ENCODE data around the gene POGZ.
"Not testable (repeated sequence)": the region's sequence is repeated elsewhere in the genome, so short reads cannot be mapped to it uniquely, and the experiment has no call there.

POGZ gene

GRCh38 chr1:151399324-151400171 lies 59.7 kb downstream of the POGZ start, which contains the start of gene PSMB4:
TSS of gene PSMB4 (plus strand) at chr1:151399573. CDS start at chr1:151399588, 15 bp downstream.
- H4K8ac ChIP-seq (ENCODE audit: low read length), result peak within 1 kb of the TSS; percentile 81
- H2BK5ac ChIP-seq (ENCODE audit: low read depth, low read length, poor library complexity, severe bottlenecking), result peak within 1 kb of the TSS; percentile 54
- peak within 1 kb of the TSS; percentile 86 for H3K27ac ChIP-seq (ENCODE audit: low read length, poor library complexity, severe bottlenecking)
- peak within 1 kb of the TSS; percentile 78 for H4K91ac ChIP-seq (ENCODE audit: low read length)
- peak; percentile 96 for DNase-seq
- under 1% methylated on average over 61 of the region's 63 CpGs for WGBS
- no peak within 1 kb of the TSS for H3K14ac ChIP-seq (ENCODE audit: low read length in 2 of 2)
- H2BK12ac ChIP-seq (ENCODE audit: low read length in 2 of 2), result peak within 1 kb of the TSS; percentile 21 to 57
- H3K9me3 ChIP-seq (ENCODE audit: control insufficient read depth, low read length), result no peaks in the 10 kb centered on the region
- peak within 1 kb of the TSS; percentile 6 for H2BK120ac ChIP-seq (ENCODE audit: low read depth, low read length)
- peaks cover 4% of the 10 kb centered on the region for H3K4me1 ChIP-seq (ENCODE audit: control insufficient read depth, insufficient read depth, low read depth, low read length)
- peaks cover 7% of the 10 kb centered on the region for H3K79me1 ChIP-seq (replicated peaks; ENCODE audit: low read length, poor library complexity, severe bottlenecking)
- peak within 1 kb of the TSS; percentile 49 for H2AK5ac ChIP-seq (ENCODE audit: low read length, severe bottlenecking)
- peak within 1 kb of the TSS; percentile 88 for H2BK15ac ChIP-seq (ENCODE audit: low read depth, poor library complexity, severe bottlenecking)
- peak within 1 kb of the TSS in 1 of 2 experiments; percentile 83 for H3K23ac ChIP-seq (ENCODE audit: low read length in 2 of 2)
- H3K4me2 ChIP-seq (ENCODE audit: low read length, poor library complexity, severe bottlenecking), result peak within 1 kb of the TSS; percentile 92
- H3K27me3 ChIP-seq (ENCODE audit: control insufficient read depth in 1 of 2, insufficient read depth in 1 of 2, low read length in 2 of 2), result no peaks in the 10 kb centered on the region
- H3K9ac ChIP-seq (ENCODE audit: low read length), result peak within 1 kb of the TSS; percentile 96
- H3K4me3 ChIP-seq (ENCODE audit: insufficient read depth in 1 of 2, low read depth in 1 of 2, low read length in 2 of 2), result peak within 1 kb of the TSS; percentile 86 to 94
- peak within 1 kb of the TSS; percentile 37 to 87 for H3K4ac ChIP-seq (ENCODE audit: low read depth in 1 of 2, low read length in 2 of 2)
- H2AFZ ChIP-seq (ENCODE audit: low read depth, low read length), result no peak within 1 kb of the TSS
- H3K36me3 ChIP-seq (ENCODE audit: control insufficient read depth in 1 of 2, insufficient read depth in 2 of 2, low read depth in 1 of 2, low read length in 2 of 2), result peaks cover 8 to 36% of the 10 kb centered on the region in 2 experiments
- peak within 1 kb of the TSS; percentile 72 to 78 for H3K18ac ChIP-seq (ENCODE audit: low read depth in 1 of 2, low read length in 2 of 2)

DNA sequence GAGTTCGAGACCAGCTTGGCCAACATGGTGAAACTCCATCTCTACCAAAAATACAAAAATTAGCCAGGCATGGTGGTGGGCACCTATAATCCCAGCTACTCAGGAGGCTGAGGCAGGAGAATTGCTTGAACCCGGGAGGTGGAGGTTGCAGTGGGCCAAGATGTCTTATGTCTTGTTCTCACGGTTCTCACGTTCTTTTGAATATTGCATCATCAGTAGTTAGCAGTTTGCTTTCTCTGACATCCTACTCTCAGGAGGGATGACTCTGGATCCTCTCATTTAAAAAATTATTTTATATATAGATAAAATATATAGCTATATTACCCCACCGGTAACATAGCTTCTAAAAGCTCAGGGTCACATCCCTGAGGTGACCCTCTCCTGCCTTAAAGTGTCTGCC lies 63.0 kb downstream of the POGZ start:
- H3K18ac ChIP-seq (ENCODE audit: low read depth in 1 of 2, low read length in 2 of 2); H3K4me3 ChIP-seq (ENCODE audit: insufficient read depth in 1 of 2, low read depth in 1 of 2, low read length in 2 of 2); H2BK15ac ChIP-seq (ENCODE audit: low read depth, poor library complexity, severe bottlenecking); H3K14ac ChIP-seq (ENCODE audit: low read length in 2 of 2); H3K36me3 ChIP-seq (ENCODE audit: control insufficient read depth in 1 of 2, insufficient read depth in 2 of 2, low read depth in 1 of 2, low read length in 2 of 2); H2AK5ac ChIP-seq (ENCODE audit: low read length, severe bottlenecking); H3K9me3 ChIP-seq (ENCODE audit: control insufficient read depth, low read length); H2BK120ac ChIP-seq (ENCODE audit: low read depth, low read length); H3K27me3 ChIP-seq (ENCODE audit: control insufficient read depth in 1 of 2, insufficient read depth in 1 of 2, low read length in 2 of 2); H4K8ac ChIP-seq (ENCODE audit: low read length); H4K91ac ChIP-seq (ENCODE audit: low read length); H2BK5ac ChIP-seq (ENCODE audit: low read depth, low read length, poor library complexity, severe bottlenecking); DNase-seq; H3K4me1 ChIP-seq (ENCODE audit: control insufficient read depth, insufficient read depth, low read depth, low read length); H2AFZ ChIP-seq (ENCODE audit: low read depth, low read length); H3K79me1 ChIP-seq (replicated peaks; ENCODE audit: low read length, poor library complexity, severe bottlenecking); H2BK12ac ChIP-seq (ENCODE audit: low read length in 2 of 2); H3K4me2 ChIP-seq (ENCODE audit: low read length, poor library complexity, severe bottlenecking); H3K4ac ChIP-seq (ENCODE audit: low read depth in 1 of 2, low read length in 2 of 2); H3K9ac ChIP-seq (ENCODE audit: low read length); H3K23ac ChIP-seq (ENCODE audit: low read length in 2 of 2); H3K27ac ChIP-seq (ENCODE audit: low read length, poor library complexity, severe bottlenecking): not testable (repeated sequence)
- 93% methylated on average over 3 of the region's 5 CpGs for WGBS

GRCh38 chr1:151393583-151393982 lies 65.7 kb downstream of the POGZ start:
- Histone ChIP-seq H3K36me3 (ENCODE audit: control insufficient read depth in 1 of 2, insufficient read depth in 2 of 2, low read depth in 1 of 2, low read length in 2 of 2) (no peaks in the 10 kb centered on the region), H3K4me2 (ENCODE audit: low read length, poor library complexity, severe bottlenecking) (no peak overlapping the region), H4K91ac (ENCODE audit: low read length) (no peak overlapping the region), H4K8ac (ENCODE audit: low read length) (no peak overlapping the region), H3K4ac (ENCODE audit: low read depth in 1 of 2, low read length in 2 of 2) (no peak overlapping the region), H3K14ac (ENCODE audit: low read length in 2 of 2) (no peak overlapping the region), H3K9ac (ENCODE audit: low read length) (no peak overlapping the region), H3K9me3 (ENCODE audit: control insufficient read depth, low read length) (no peaks in the 10 kb centered on the region), H2BK15ac (ENCODE audit: low read depth, poor library complexity, severe bottlenecking) (no peak overlapping the region), H2BK120ac (ENCODE audit: low read depth, low read length) (no peak overlapping the region), H3K27ac (ENCODE audit: low read length, poor library complexity, severe bottlenecking) (no peak overlapping the region), H2BK5ac (ENCODE audit: low read depth, low read length, poor library complexity, severe bottlenecking) (no peak overlapping the region), H3K79me1 (replicated peaks; ENCODE audit: low read length, poor library complexity, severe bottlenecking) (no peaks in the 10 kb centered on the region), H2BK12ac (ENCODE audit: low read length in 2 of 2) (no peak overlapping the region), H3K27me3 (ENCODE audit: control insufficient read depth in 1 of 2, insufficient read depth in 1 of 2, low read length in 2 of 2) (no peaks in the 10 kb centered on the region), H3K4me3 (ENCODE audit: insufficient read depth in 1 of 2, low read depth in 1 of 2, low read length in 2 of 2) (no peak overlapping the region), H2AFZ (ENCODE audit: low read depth, low read length) (no peak overlapping the region), H3K23ac (ENCODE audit: low read length in 2 of 2) (no peak overlapping the region), H3K18ac (ENCODE audit: low read depth in 1 of 2, low read length in 2 of 2) (no peak overlapping the region), H2AK5ac (ENCODE audit: low read length, severe bottlenecking) (no peak overlapping the region), H3K4me1 (ENCODE audit: control insufficient read depth, insufficient read depth, low read depth, low read length) (no peaks in the 10 kb centered on the region)
- no peak for DNase-seq

- H2AK5ac ChIP-seq (ENCODE audit: low read length, severe bottlenecking), result no peak overlapping the region
- H3K27me3 ChIP-seq (ENCODE audit: control insufficient read depth in 1 of 2, insufficient read depth in 1 of 2, low read length in 2 of 2), result no peaks in the 10 kb centered on the region
- no peak overlapping the region for H3K18ac ChIP-seq (ENCODE audit: low read depth in 1 of 2, low read length in 2 of 2)
- no peak overlapping the region for H2BK15ac ChIP-seq (ENCODE audit: low read depth, poor library complexity, severe bottlenecking)
- H3K27ac ChIP-seq (ENCODE audit: low read length, poor library complexity, severe bottlenecking), result no peak overlapping the region
- 80% methylated on average over 1 of the region's 3 CpGs for WGBS
- no peak overlapping the region for H3K9ac ChIP-seq (ENCODE audit: low read length)
- H3K36me3 ChIP-seq (ENCODE audit: control insufficient read depth in 1 of 2, insufficient read depth in 2 of 2, low read depth in 1 of 2, low read length in 2 of 2), result no peaks in the 10 kb centered on the region
- no peak overlapping the region for H3K4me2 ChIP-seq (ENCODE audit: low read length, poor library complexity, severe bottlenecking)
- DNase-seq, result no peak
- H3K4ac ChIP-seq (ENCODE audit: low read depth in 1 of 2, low read length in 2 of 2), result no peak overlapping the region
- H3K4me1 ChIP-seq (ENCODE audit: control insufficient read depth, insufficient read depth, low read depth, low read length), result no peaks in the 10 kb centered on the region
- H2BK5ac ChIP-seq (ENCODE audit: low read depth, low read length, poor library complexity, severe bottlenecking), result no peak overlapping the region
- H2AFZ ChIP-seq (ENCODE audit: low read depth, low read length), result no peak overlapping the region
- no peak overlapping the region for H4K91ac ChIP-seq (ENCODE audit: low read length)
- no peaks in the 10 kb centered on the region for H3K9me3 ChIP-seq (ENCODE audit: control insufficient read depth, low read length)
- no peak overlapping the region for H4K8ac ChIP-seq (ENCODE audit: low read length)
- H2BK120ac ChIP-seq (ENCODE audit: low read depth, low read length), result no peak overlapping the region
- no peak overlapping the region for H2BK12ac ChIP-seq (ENCODE audit: low read length in 2 of 2)
- H3K14ac ChIP-seq (ENCODE audit: low read length in 2 of 2), result no peak overlapping the region
- no peak overlapping the region for H3K23ac ChIP-seq (ENCODE audit: low read length in 2 of 2)
- H3K79me1 ChIP-seq (replicated peaks; ENCODE audit: low read length, poor library complexity, severe bottlenecking), result no peaks in the 10 kb centered on the region
- no peak overlapping the region for H3K4me3 ChIP-seq (ENCODE audit: insufficient read depth in 1 of 2, low read depth in 1 of 2, low read length in 2 of 2)
Observed at GRCh38 chr1:151391079-151391563, 68.2 kb downstream of the POGZ start.
